ENCODE measurements around the gene RGS13.

The RGS13 gene

GRCh38 chr1:192689459-192689858 lies 53.5 kb downstream of the RGS13 start:
- DNase-seq: no peak

DNA sequence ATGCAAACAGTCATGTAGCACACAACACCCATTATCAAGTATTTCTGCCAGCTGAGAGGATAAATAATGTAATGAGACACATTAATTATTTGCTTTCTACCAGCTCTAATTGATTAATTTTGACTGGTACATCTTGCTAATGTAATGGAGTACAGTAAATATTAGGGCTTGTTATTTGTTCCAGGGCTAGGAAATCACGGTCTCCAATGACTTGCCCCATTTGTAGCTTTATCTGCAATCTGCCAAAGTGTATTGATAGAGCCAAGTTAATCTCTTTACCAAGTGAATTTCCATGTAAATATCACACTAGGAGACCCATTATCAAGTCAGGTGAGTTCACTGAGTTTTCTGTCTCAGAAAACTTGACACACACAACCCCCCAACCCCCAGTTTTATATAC lies 55.1 kb downstream of the RGS13 start:
- no peak for DNase-seq

DNA sequence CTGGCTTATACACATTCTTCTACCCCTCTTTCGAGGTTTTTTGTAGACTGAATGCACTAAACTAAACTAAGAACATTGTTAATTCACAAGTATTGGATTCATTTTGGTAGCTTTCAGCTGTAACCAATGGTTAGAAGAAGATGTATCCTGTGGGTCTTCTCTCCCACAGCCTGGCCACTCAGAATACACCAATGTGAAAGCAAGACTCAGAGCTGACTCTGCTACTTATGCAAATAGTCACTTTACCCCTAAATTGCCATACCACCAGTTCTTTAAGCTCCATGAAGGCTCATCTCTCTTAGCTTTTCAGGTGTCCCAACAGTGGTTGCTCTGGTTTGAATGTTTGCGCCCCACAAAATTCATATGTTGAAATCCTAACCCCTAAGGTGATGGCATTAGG lies 60.1 kb downstream of the RGS13 start:
- no peak for DNase-seq

DNA sequence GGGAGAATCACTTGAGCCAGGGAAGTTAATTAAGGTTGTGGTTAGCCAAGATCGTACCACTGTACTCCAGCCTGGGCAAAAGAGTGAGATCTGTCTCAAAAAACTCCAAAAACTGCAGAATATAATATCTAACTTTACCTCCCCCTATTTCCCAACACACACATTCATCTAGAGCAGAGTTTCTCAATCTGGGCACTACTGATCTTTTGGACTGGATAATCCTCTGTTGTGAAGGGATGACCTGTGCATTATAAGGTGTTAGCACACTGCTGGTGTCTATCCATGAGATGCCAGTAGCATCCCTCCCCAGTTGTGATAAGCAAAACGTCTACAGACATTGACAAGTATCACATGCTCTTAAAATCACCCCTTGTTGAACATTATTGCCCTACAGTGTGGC lies 61.8 kb downstream of the RGS13 start:
- DNase-seq: no peak

DNA sequence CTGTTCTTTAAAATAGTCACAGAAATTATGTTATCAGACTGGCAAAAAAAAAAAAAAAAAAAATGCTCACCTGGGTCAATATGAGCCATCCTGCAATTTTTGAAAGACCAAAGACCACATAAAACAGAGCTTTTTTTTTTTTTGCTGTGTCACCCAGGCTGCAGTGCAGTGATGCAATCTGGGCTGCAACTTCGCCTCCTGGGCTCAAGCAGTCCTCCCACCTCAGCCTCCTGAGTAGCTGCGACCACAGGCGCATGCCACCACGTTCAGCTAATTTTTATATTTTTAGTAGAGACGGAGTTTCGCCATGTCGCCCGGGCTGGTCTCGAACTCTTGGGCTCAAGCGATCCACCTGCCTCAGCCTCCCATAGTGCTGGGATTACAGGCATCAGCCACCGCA lies 62.8 kb downstream of the RGS13 start:
- no peak for DNase-seq

DNA sequence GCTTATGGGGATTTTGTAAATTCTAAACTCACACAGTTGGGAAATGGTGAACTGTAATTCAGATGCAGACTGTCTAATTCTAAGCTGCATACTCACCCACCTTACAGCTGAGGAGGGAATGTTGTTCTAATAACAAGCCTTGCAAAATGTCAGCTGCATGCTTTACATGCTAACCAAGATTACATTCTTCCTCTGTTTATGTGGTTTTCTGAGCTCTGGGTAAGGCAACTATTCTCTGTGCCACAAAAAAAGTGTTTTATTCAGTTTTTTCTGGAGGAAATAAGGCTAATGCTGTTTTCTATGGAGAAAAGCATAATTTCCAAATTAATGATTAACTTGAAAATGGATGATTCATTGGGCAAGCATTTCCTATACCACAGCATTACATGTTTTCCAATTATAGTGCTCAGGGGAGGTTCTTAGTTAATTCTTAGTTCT lies 64.9 kb downstream of the RGS13 start:
- DNase-seq: no peak

DNA sequence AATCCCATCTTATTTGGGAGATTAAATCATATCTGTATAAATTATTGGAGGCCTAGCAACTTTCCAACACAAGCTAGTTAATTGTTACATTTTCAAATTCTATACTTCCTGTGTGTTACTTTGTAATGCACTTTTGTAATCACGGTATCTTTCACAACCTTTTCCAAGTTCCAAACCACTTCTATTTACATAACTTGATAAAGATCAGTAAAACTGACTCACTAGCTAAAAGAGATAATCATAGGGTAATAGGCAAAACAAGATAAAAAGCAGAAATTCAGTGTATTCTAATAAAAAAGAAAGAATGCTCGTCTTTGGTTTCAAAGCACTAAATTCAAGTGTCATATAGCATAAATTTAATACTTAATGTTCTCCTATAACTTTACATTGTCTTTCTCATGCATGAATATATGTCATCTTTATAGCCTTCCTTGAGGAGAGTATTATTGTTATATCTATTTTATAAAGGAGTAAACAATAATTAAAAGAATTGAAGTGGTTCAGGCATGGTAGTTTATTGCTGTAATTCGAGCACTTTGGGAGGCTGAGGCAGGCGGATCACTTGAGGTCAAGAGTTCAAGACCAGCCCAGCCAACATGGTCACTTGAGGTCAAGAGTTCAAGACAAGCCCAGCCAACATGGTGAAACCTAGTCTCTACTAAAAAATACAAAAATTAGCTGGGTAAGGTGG lies 66.4 kb downstream of the RGS13 start:
- DNase-seq: no peak

DNA sequence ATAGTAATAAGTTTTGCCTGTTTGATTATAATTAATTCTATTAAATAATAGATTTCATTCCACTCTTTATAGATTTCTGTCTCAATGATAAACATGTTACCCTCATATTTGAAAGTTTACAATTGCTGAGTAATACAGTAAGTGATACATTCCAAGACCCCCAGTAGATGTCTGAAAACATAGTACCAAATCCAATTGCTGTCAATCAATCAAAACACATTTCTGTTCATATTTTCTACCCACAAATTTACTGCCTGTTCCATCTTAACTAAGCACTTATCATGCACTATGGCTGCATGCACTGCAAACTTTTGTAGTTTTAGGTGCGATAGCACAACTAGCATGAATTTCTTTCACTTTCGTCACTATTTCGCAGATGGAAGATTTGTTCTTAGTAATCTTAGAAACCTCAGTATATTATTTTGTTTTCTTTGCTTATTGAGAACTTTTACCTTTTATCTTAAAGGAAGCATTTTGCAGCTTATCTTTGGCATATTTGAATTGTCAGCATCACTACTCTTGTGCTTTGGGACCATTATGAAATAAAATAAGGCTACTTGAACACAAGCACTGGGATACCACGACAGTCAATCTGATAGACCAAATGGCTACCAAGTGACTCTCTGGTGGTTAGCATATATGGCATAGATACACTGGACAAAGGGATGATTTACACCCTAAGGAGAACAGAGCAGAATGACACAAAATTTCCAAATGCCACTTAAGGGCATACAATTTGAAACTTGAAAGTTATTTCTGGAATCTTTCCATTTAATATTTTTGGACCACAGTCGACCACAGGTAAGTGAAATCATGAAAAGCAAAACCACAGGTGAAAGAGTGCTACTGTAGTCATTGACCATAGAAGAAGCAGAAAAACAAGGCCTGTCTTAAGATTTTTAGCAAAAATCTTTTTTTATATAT lies 67.6 kb downstream of the RGS13 start:
- no peak for DNase-seq

DNA sequence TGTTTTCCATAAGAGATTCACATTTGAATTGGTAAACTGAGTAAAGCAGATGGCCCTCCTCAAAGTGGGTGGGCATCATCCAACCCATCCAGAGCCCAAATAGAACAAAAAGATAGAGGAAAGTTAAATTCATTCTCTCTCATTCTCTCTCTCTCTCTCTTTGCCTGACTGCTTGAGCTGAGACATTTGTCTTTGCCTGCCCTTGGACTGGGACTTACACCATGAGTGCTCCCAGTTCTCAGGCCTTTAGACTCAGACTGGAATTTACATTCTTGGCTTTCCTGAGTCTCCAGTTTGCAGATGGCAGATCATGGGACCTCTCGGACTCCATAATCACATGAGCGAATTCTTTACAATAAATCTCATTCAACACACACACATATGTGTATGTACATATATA lies 69.6 kb downstream of the RGS13 start:
- DNase-seq: no peak

DNA sequence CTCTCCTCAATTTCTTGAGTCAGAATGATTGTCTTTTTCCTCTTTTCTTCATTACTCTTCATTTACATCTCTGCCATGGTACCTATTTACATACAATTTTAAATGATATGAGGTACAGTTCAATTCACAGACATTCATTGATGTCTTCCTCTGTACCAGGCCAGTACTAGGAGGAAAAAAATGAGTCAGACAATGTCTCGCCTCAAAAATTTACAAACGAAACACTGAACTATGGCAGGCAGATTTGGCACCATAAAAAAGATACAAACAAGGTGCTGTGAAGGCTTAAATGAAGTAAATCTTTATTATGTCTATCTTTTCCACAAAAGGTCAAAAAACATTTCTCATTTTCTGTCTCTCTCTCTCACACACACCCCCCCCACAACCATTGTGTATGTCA lies 71.0 kb downstream of the RGS13 start:
- no peak for DNase-seq

- DNase-seq: no peak
Measured at GRCh38 chr1:192707978-192708547, 72.1 kb downstream of the RGS13 start.

GRCh38 chr1:192709544-192709943 lies 73.6 kb downstream of the RGS13 start:
- no peak for DNase-seq
